Trophoblast cell (in vitro differentiated cells and primary cell): ENCODE results near the gene KRT27.

Experiments used
- DNase-seq, 2 donors: peaks; one replicate each; pipeline ENCODE4 v3.0.0-alpha.2; 2016
- H2AFZ ChIP-seq: 2 replicates; pipeline ENCODE4 v1.6.1; 2013; ENCODE audit warnings: low read length, moderate library complexity, mild to moderate bottlenecking; ENCODE audit not compliant: insufficient read depth, poor library complexity
- H2AK5ac ChIP-seq: 2 replicates; pipeline ENCODE4 v1.6.1; 2013; ENCODE audit warnings: mild to moderate bottlenecking, low read length
- H2BK120ac ChIP-seq: 2 replicates; pipeline ENCODE4 v1.6.1; 2013; ENCODE audit warnings: low read length, mild to moderate bottlenecking, moderate library complexity; ENCODE audit not compliant: insufficient read depth, poor library complexity
- H2BK12ac ChIP-seq: 2 replicates; pipeline ENCODE4 v1.6.1; 2013; ENCODE audit warnings: mild to moderate bottlenecking, low read length, moderate library complexity
- H2BK5ac ChIP-seq: 2 replicates; pipeline ENCODE4 v1.6.1; 2013; ENCODE audit warnings: low read length, low read depth, moderate library complexity, mild to moderate bottlenecking; ENCODE audit not compliant: poor library complexity
- H3K14ac ChIP-seq: 2 replicates; pipeline ENCODE4 v1.6.1; 2013; ENCODE audit warnings: mild to moderate bottlenecking, low read length
- H3K18ac ChIP-seq: 2 replicates; pipeline ENCODE4 v1.6.1; 2013; ENCODE audit warnings: mild to moderate bottlenecking, low read length
- H3K23ac ChIP-seq: 2 replicates; pipeline ENCODE4 v1.6.1; 2013; ENCODE audit warnings: low read length
- H3K27ac ChIP-seq: 2 replicates; pipeline ENCODE4 v1.5.1; 2013; ENCODE audit warnings: low read depth, mild to moderate bottlenecking, inconsistent platforms, low read length, moderate library complexity
- H3K27me3 ChIP-seq: 2 replicates; pipeline ENCODE4 v1.6.1; 2013; ENCODE audit warnings: inconsistent platforms, mild to moderate bottlenecking, low read length, moderate library complexity; ENCODE audit not compliant: insufficient read depth
- H3K36me3 ChIP-seq, 2 experiments: 1 replicate in 1 of 2; 2 replicates in 1 of 2; pipeline ENCODE4 v1.6.1; 2013; ENCODE audit warnings: low read length in 2 of 2, mild to moderate bottlenecking in 2 of 2, moderate library complexity in 1 of 2; ENCODE audit not compliant: insufficient read depth in 2 of 2, control insufficient read depth in 1 of 2
- H3K4ac ChIP-seq: 2 replicates; pipeline ENCODE4 v1.6.1; 2013; ENCODE audit warnings: low read depth, mild to moderate bottlenecking, low read length, moderate library complexity
- H3K4me1 ChIP-seq, 2 experiments: 1 replicate in 1 of 2; 2 replicates in 1 of 2; pipeline ENCODE4 v1.6.1; 2013; ENCODE audit warnings: low read length in 2 of 2, mild to moderate bottlenecking in 2 of 2, moderate library complexity in 1 of 2; ENCODE audit not compliant: insufficient read depth in 2 of 2, control insufficient read depth in 1 of 2
- H3K4me2 ChIP-seq: 2 replicates; pipeline ENCODE4 v1.6.1; 2013; ENCODE audit warnings: inconsistent platforms, mild to moderate bottlenecking, low read length, moderate library complexity
- H3K4me3 ChIP-seq: 2 replicates; pipeline ENCODE4 v1.5.1; 2013; ENCODE audit warnings: mild to moderate bottlenecking, low read depth, low read length, inconsistent platforms
- H3K79me1 ChIP-seq: one replicate; pipeline ENCODE4 v1.6.1; 2013; ENCODE audit warnings: low read length
- H3K79me2 ChIP-seq: 2 replicates; pipeline ENCODE4 v1.6.1; 2013; ENCODE audit warnings: low read length, mild to moderate bottlenecking; ENCODE audit not compliant: control insufficient read depth, insufficient read depth, poor library complexity
- H3K9ac ChIP-seq: 2 replicates; pipeline ENCODE4 v1.6.1; 2013; ENCODE audit warnings: mild to moderate bottlenecking, low read length
- H3K9me3 ChIP-seq: 2 replicates; pipeline ENCODE4 v1.6.1; 2013; ENCODE audit warnings: low read depth, mild to moderate bottlenecking, control low read depth, inconsistent platforms, low read length; ENCODE audit not compliant: insufficient read depth
- H4K12ac ChIP-seq: 2 replicates; pipeline ENCODE4 v1.6.1; 2013; ENCODE audit warnings: low read depth, mild to moderate bottlenecking, low read length, moderate library complexity
- H4K8ac ChIP-seq: 2 replicates; pipeline ENCODE4 v1.6.1; 2013; ENCODE audit warnings: low read depth, mild to moderate bottlenecking, low read length, moderate library complexity
- H4K91ac ChIP-seq: one replicate; pipeline ENCODE4 v1.6.1; 2013; ENCODE audit warnings: low read depth, mild to moderate bottlenecking, low read length, moderate library complexity
- WGBS: extraction: QIAGEN DNeasy Blood & Tissue Kit; methylation state at CpG from one replicate; pipeline ENCODE4 v1.1.7; 2013; ENCODE audit warnings: missing lambda C conversion rate; ENCODE audit not compliant: insufficient read length, insufficient coverage; ENCODE audit errors: extremely low coverage; 5-methylcytosine and 5-hydroxymethylcytosine counted together

KRT27 gene

GRCh38 chr17:40755231-40755630 lies 27.1 kb downstream of the KRT27 start, which contains the start of gene KRT25:
TSS of gene KRT25 (minus strand) at chr17:40755331. CDS start at chr17:40755271, 60 bp downstream.
- Histone ChIP-seq H3K9me3 (no peaks in the 10 kb centered on the region), H3K4me2 (no peak within 1 kb of the TSS), H3K79me1 (no peaks in the 10 kb centered on the region), H3K14ac (no peak within 1 kb of the TSS), H3K4me3 (no peak within 1 kb of the TSS), H4K8ac (no peak within 1 kb of the TSS), H3K23ac (no peak within 1 kb of the TSS), H2AFZ (no peak within 1 kb of the TSS), H3K18ac (no peak within 1 kb of the TSS), H2BK12ac (no peak within 1 kb of the TSS), H3K27me3 (no peaks in the 10 kb centered on the region), H4K12ac (no peak within 1 kb of the TSS), H3K4me1 (no peaks in the 10 kb centered on the region), H3K79me2 (no peaks in the 10 kb centered on the region), H3K4ac (no peak within 1 kb of the TSS), H2AK5ac (no peak within 1 kb of the TSS), H3K27ac (no peak within 1 kb of the TSS), H2BK120ac (no peak within 1 kb of the TSS), H2BK5ac (no peak within 1 kb of the TSS), H4K91ac (no peak within 1 kb of the TSS), H3K36me3 (no peaks in the 10 kb centered on the region), H3K9ac (no peak within 1 kb of the TSS)
- WGBS, result no CpG with 5 or more reads among the region's 4 CpGs
- no peak for DNase-seq

- Histone ChIP-seq H3K18ac (no peak overlapping the region), H3K79me1 (no peaks in the 10 kb centered on the region), H3K79me2 (no peaks in the 10 kb centered on the region), H3K4me2 (no peak overlapping the region), H3K23ac (no peak overlapping the region), H4K91ac (no peak overlapping the region), H4K8ac (no peak overlapping the region), H2AK5ac (no peak overlapping the region), H4K12ac (no peak overlapping the region), H3K27ac (no peak overlapping the region), H3K4ac (no peak overlapping the region), H3K14ac (no peak overlapping the region), H2BK12ac (no peak overlapping the region), H3K36me3 (no peaks in the 10 kb centered on the region), H3K9me3 (no peaks in the 10 kb centered on the region), H2BK120ac (no peak overlapping the region), H3K4me3 (no peak overlapping the region), H2AFZ (no peak overlapping the region), H2BK5ac (no peak overlapping the region), H3K9ac (no peak overlapping the region), H3K27me3 (no peaks in the 10 kb centered on the region), H3K4me1 (no peaks in the 10 kb centered on the region)
- no peak for DNase-seq
- WGBS, result no CpG with 5 or more reads among the region's 3 CpGs
These were observed 28.5 kb downstream of the KRT27 start for GRCh38 chr17:40753804-40754203.

GRCh38 chr17:40751065-40751464 lies 31.3 kb downstream of the KRT27 start:
- H2BK5ac ChIP-seq, result no peak overlapping the region
- H3K4ac ChIP-seq, result no peak overlapping the region
- no peaks in the 10 kb centered on the region for H3K4me1 ChIP-seq
- no peaks in the 10 kb centered on the region for H3K79me1 ChIP-seq
- no peak overlapping the region for H2BK12ac ChIP-seq
- WGBS, result no CpG with 5 or more reads among the region's 14 CpGs
- DNase-seq, result no peak
- H3K36me3 ChIP-seq, result no peaks in the 10 kb centered on the region
- H3K9ac ChIP-seq, result no peak overlapping the region
- H3K23ac ChIP-seq, result no peak overlapping the region
- no peak overlapping the region for H3K14ac ChIP-seq
- H2AK5ac ChIP-seq, result no peak overlapping the region
- no peak overlapping the region for H4K8ac ChIP-seq
- H3K4me2 ChIP-seq, result no peak overlapping the region
- H2BK120ac ChIP-seq, result no peak overlapping the region
- H3K18ac ChIP-seq, result no peak overlapping the region
- H3K27ac ChIP-seq, result no peak overlapping the region
- H2AFZ ChIP-seq, result no peak overlapping the region
- no peaks in the 10 kb centered on the region for H3K79me2 ChIP-seq
- H3K27me3 ChIP-seq, result no peaks in the 10 kb centered on the region
- H4K91ac ChIP-seq, result no peak overlapping the region
- H3K9me3 ChIP-seq, result no peaks in the 10 kb centered on the region
- H3K4me3 ChIP-seq, result no peak overlapping the region
- no peak overlapping the region for H4K12ac ChIP-seq

GRCh38 chr17:40750391-40750790 lies 32.0 kb downstream of the KRT27 start:
- Histone ChIP-seq H2BK5ac (no peak overlapping the region), H2BK120ac (no peak overlapping the region), H3K27ac (no peak overlapping the region), H3K4me1 (no peaks in the 10 kb centered on the region), H3K79me1 (no peaks in the 10 kb centered on the region), H2AFZ (no peak overlapping the region), H4K12ac (no peak overlapping the region), H3K4me3 (no peak overlapping the region), H2AK5ac (no peak overlapping the region), H3K4me2 (no peak overlapping the region), H3K14ac (no peak overlapping the region), H3K9me3 (no peaks in the 10 kb centered on the region), H3K36me3 (no peaks in the 10 kb centered on the region), H3K18ac (no peak overlapping the region), H3K79me2 (no peaks in the 10 kb centered on the region), H3K9ac (no peak overlapping the region), H3K4ac (no peak overlapping the region), H3K23ac (no peak overlapping the region), H4K8ac (no peak overlapping the region), H2BK12ac (no peak overlapping the region), H3K27me3 (no peaks in the 10 kb centered on the region), H4K91ac (no peak overlapping the region)
- DNase-seq, result no peak
- WGBS, result no CpG with 5 or more reads among the region's 6 CpGs
